Peyer's patch (tissue), 4 donors: Measurements from ENCODE around the gene TMEM121.

ENCODE experiments used
- POLR2A ChIP-seq, 2 donors: fragments of 450-650 bp; IDR thresholded peaks; one replicate each; pipeline ENCODE4 v1.5.1; 2017; ENCODE audit warnings: antibody characterized with exemption in 2 of 2, mild to moderate bottlenecking in 2 of 2, moderate library complexity in 2 of 2
- TF ChIP-seq, protein P1 (sequence below), 6 experiments: fragments of 450-650 bp in 4 of 6; fragments of 200-600 bp in 2 of 6; sonication (generic) in 1 of 6; IDR thresholded peaks; one replicate each; pipeline ENCODE4 v1.5.1; 2017 to 2019; ENCODE audit warnings: antibody characterized with exemption in 6 of 6, mild to moderate bottlenecking in 3 of 6, moderate library complexity in 1 of 6

DNA sequence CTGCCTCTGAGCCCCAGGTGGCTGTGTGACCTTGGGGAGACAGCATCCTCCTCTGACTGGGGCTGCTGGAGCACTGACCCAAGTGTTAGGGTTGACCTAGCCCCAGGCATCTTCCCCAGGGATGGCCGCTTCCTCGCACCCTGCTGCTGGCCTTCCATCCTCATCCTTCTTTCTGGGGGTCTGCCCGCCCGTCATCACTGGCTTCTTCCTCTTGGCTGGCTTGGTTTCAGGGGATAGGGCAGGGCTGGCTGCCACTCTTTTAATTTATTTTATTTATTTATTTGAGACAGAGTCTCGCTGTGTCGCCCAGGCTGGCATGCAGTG, 31.8 kb upstream of the TMEM121 start:
- TF ChIP-seq, protein P1, sequence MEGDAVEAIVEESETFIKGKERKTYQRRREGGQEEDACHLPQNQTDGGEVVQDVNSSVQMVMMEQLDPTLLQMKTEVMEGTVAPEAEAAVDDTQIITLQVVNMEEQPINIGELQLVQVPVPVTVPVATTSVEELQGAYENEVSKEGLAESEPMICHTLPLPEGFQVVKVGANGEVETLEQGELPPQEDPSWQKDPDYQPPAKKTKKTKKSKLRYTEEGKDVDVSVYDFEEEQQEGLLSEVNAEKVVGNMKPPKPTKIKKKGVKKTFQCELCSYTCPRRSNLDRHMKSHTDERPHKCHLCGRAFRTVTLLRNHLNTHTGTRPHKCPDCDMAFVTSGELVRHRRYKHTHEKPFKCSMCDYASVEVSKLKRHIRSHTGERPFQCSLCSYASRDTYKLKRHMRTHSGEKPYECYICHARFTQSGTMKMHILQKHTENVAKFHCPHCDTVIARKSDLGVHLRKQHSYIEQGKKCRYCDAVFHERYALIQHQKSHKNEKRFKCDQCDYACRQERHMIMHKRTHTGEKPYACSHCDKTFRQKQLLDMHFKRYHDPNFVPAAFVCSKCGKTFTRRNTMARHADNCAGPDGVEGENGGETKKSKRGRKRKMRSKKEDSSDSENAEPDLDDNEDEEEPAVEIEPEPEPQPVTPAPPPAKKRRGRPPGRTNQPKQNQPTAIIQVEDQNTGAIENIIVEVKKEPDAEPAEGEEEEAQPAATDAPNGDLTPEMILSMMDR (IDR thresholded peaks at IDR 0.05), result no peak
- TF ChIP-seq POLR2A (IDR thresholded peaks at IDR 0.05), result no peak
